SK-N-MC (cell line): ENCODE results near the gene PCSK5.

ENCODE experiments used
- EZH2 ChIP-seq: fragments of 200-600 bp; sonication (generic); IDR thresholded peaks from one replicate; pipeline ENCODE4 v1.6.1; 2017; ENCODE audit warnings: antibody characterized with exemption
- FOXP2 ChIP-seq: optimal IDR thresholded peaks from 2 replicates; pipeline ENCODE3; 2011; ENCODE audit warnings: mild to moderate bottlenecking, moderate library complexity; ENCODE audit not compliant: insufficient read depth; ENCODE audit errors: extremely low read length, control extremely low read depth

DNA sequence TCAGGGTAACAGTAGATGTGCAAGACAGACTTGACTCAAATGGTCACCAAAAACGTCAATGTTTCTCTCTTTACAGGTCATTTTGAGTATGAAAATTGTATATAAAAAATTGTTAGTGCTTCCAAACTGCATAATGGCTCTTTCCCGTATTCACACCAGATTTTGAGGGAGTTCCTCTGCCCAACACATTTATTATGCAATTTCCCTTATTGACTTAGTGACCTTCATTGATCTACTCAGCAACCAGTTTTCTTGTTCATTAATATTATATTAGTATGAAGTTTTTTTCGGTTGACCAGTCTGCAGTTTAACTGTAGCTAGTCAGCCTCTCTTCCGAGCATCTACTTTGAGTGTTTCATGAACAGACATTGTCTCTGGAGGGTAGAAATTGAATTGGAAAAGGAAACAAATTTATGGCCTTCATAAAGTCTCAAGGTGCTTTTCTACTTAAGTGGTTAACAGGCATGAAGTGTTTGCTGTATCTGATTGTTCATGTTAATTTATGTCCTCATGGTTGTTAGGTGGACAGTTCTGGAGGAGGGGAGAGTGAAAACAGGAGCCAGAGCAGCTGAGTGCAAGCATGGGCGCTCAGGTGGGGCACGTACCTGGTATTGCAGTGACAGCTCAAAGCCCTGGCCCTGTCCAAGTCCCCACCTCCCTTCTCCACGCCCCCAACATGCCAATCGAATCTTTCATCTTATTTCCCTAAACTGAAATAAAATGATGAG is 263.6 kb downstream of the PCSK5 start:
- TF ChIP-seq FOXP2 (no peak), EZH2 (no peak)
